WI38 (cell line): ENCODE results near the gene TNKS2.

Experiments
- H3K4me3 ChIP-seq: 2 replicates; pipeline ENCODE4 v1.5.1; 2011; ENCODE audit warnings: low read depth, mild to moderate bottlenecking, control low read depth, low read length
- CTCF ChIP-seq: IDR thresholded peaks from 2 replicates; pipeline ENCODE4 v1.5.1; 2012; ENCODE audit warnings: low read depth, mild to moderate bottlenecking, control low read depth, low read length

TNKS2 gene

GRCh38 chr10:91766676-91767075 is 31.6 kb upstream of the TNKS2 start:
- no peak overlapping the region for H3K4me3 ChIP-seq
- no peak for TF ChIP-seq CTCF

DNA sequence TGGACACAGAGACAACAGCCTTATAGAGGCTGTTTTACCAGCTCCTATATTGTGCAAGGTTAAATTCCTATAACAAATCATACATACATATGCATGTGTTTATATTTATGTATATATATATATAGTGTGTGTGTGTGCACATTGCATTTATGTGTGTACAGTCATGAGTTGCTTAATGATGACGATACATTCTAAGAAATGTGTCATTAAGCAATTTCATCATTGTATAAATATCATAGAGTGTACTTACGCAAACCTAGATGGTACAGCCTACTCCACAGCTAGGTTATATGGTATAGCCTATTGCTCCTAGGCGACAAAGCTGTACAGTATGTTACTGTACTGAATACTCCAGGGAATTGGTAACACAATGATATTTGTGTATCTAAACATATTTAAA is 30.1 kb upstream of the TNKS2 start:
- no peak overlapping the region for H3K4me3 ChIP-seq
- no peak for TF ChIP-seq CTCF

- no peak for TF ChIP-seq CTCF
- no peak overlapping the region for H3K4me3 ChIP-seq
Measured at GRCh38 chr10:91771907-91772306, 26.3 kb upstream of the TNKS2 start.

GRCh38 chr10:91772461-91772860 is 25.8 kb upstream of the TNKS2 start:
- TF ChIP-seq CTCF, result no peak
- H3K4me3 ChIP-seq, result no peak overlapping the region

DNA sequence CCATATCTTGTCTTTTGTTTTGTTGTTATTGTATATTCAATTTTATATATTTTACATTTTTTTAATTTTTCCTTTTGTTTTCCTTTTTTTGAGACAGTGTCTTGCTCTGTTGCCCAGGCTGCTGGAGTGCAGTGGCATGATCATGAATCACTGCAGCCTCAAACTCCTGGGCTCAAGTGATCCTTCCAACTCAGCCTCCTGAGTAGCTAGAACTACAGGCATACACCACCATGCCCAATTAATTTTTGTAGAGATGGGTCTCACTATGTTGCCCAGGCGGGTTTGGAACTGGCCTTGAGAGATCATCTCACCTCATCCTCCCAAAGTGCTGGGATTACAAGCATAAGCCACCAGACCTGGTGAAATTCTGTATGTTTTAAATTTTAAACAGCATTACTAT is 25.4 kb upstream of the TNKS2 start:
- TF ChIP-seq CTCF, result no peak
- H3K4me3 ChIP-seq, result no peak overlapping the region

GRCh38 chr10:91774571-91774970 is 23.7 kb upstream of the TNKS2 start:
- TF ChIP-seq CTCF, result no peak
- H3K4me3 ChIP-seq, result no peak overlapping the region

DNA sequence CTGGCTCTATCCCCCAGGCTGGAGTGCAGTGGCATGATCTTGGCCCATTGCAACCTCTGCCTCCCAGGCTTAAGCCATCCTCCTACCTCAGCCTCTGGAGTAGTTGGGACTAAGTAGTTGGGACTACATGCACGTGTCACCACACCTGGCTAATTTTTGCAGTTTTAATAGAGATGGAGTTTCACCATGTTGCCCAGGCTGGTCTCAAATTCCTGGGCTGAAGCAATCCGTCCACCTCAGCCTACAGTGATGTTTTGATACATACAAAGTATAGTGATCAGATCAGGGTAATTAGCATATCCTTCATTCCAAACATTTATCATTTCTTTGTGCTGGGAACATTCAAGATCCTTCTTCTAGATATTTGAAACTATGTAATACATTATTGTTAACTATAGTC is 22.5 kb upstream of the TNKS2 start:
- H3K4me3 ChIP-seq, result no peak overlapping the region

More for the DNA sequence above, 22.5 kb upstream of the TNKS2 start:
- no peak for TF ChIP-seq CTCF
